Liver (tissue), 3 donors: ENCODE measurements around the gene MESD.

ENCODE experiments used
- CTCF ChIP-seq: fragments of 150-350 bp; IDR thresholded peaks from 2 replicates; pipeline ENCODE4 v1.5.1; 2017; ENCODE audit warnings: improper control_type of control experiment, low read depth, low read length; ENCODE audit not compliant: missing input control
- EGR1 ChIP-seq, 2 donors: IDR thresholded peaks; 2 replicates each; pipeline ENCODE4 v1.6.1; 2016 to 2018; ENCODE audit warnings: antibody characterized with exemption in 2 of 2, low read depth in 2 of 2
- FOXA2 ChIP-seq: IDR thresholded peaks from 2 replicates; pipeline ENCODE4 v1.6.1; 2016; ENCODE audit warnings: antibody characterized with exemption
- GABPA ChIP-seq, 2 donors: IDR thresholded peaks in 1 of 2; conservative IDR thresholded peaks in 1 of 2; 2 replicates each; pipeline ENCODE4 v1.6.1; 2016; ENCODE audit warnings: antibody characterized with exemption in 2 of 2, mild to moderate bottlenecking in 1 of 2, moderate library complexity in 1 of 2
- HNF4A ChIP-seq, 2 donors: conservative IDR thresholded peaks; 2 replicates each; pipeline ENCODE4 v1.6.1; 2016; ENCODE audit warnings: antibody characterized with exemption in 2 of 2, mild to moderate bottlenecking in 2 of 2
- MAX ChIP-seq: IDR thresholded peaks from 2 replicates; pipeline ENCODE4 v1.6.1; 2016; ENCODE audit warnings: antibody characterized with exemption
- RAD21 ChIP-seq, 2 donors: IDR thresholded peaks; 2 replicates each; pipeline ENCODE4 v1.6.1; 2016; ENCODE audit warnings: antibody characterized with exemption in 2 of 2, mild to moderate bottlenecking in 2 of 2
- TAF1 ChIP-seq: conservative IDR thresholded peaks from 2 replicates; pipeline ENCODE4 v1.6.1; 2016; ENCODE audit warnings: antibody characterized with exemption, mild to moderate bottlenecking
- TF ChIP-seq, protein P1 (sequence below): IDR thresholded peaks from 2 replicates; pipeline ENCODE4 v1.6.1; 2016; ENCODE audit warnings: antibody characterized with exemption
- TF ChIP-seq, protein P2 (sequence below): IDR thresholded peaks from 2 replicates; pipeline ENCODE4 v1.6.1; 2016; ENCODE audit warnings: antibody characterized with exemption, mild to moderate bottlenecking
- donor health status: healthy.
- donor health status: healthy.

DNA sequence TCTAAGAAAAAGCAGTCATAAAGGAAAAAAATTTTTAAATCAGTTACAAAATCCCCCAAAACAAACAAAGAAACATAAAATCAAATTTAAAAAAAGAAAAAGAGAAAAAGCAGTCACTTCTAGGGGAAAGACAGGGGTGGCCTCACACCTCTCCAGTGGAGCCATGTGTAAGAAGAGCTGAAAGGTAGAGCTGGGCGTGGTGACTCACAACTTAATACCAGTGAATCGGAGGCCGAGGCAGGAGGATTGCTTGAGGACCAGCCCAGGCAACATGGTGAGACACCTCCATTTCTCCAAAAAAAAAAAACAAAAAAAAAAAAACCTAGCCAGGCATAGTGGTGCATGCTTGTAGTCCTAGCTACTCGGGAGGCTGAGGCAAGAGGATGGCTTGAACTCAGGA lies 14.7 kb downstream of the MESD start:
- TF ChIP-seq CTCF (no peak), MAX (no peak), FOXA2 (no peak), TAF1 (no peak), RAD21 (IDR thresholded peaks at IDR 0.05) (no peak), EGR1 (IDR thresholded peaks at IDR 0.05; ENCODE audit: low read depth in 2 of 2) (no peak), HNF4A (conservative IDR thresholded peaks at IDR 0.05) (no peak), GABPA (IDR thresholded peaks at IDR 0.05 in 1 of 2, conservative IDR thresholded peaks at IDR 0.05 in 1 of 2) (no peak)
- TF ChIP-seq, protein P1, sequence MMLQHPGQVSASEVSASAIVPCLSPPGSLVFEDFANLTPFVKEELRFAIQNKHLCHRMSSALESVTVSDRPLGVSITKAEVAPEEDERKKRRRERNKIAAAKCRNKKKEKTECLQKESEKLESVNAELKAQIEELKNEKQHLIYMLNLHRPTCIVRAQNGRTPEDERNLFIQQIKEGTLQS = no peak
- TF ChIP-seq, protein P2, sequence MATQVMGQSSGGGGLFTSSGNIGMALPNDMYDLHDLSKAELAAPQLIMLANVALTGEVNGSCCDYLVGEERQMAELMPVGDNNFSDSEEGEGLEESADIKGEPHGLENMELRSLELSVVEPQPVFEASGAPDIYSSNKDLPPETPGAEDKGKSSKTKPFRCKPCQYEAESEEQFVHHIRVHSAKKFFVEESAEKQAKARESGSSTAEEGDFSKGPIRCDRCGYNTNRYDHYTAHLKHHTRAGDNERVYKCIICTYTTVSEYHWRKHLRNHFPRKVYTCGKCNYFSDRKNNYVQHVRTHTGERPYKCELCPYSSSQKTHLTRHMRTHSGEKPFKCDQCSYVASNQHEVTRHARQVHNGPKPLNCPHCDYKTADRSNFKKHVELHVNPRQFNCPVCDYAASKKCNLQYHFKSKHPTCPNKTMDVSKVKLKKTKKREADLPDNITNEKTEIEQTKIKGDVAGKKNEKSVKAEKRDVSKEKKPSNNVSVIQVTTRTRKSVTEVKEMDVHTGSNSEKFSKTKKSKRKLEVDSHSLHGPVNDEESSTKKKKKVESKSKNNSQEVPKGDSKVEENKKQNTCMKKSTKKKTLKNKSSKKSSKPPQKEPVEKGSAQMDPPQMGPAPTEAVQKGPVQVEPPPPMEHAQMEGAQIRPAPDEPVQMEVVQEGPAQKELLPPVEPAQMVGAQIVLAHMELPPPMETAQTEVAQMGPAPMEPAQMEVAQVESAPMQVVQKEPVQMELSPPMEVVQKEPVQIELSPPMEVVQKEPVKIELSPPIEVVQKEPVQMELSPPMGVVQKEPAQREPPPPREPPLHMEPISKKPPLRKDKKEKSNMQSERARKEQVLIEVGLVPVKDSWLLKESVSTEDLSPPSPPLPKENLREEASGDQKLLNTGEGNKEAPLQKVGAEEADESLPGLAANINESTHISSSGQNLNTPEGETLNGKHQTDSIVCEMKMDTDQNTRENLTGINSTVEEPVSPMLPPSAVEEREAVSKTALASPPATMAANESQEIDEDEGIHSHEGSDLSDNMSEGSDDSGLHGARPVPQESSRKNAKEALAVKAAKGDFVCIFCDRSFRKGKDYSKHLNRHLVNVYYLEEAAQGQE = no peak
